Dermis microvascular lymphatic vessel endothelial cell (primary cell): Measurements from ENCODE around the gene IFNB1. TPM values are rescaled to one million over a fixed set of nuclear protein-coding genes. Genes with fewer than 3 reads are reported as not detected.

ENCODE experiments used
- DNase-seq, 2 donors: peaks; one replicate each; pipeline versions ENCODE4 v3.0.0 to v3.0.0-alpha.2; 2010; ENCODE audit warnings: low read depth in 2 of 2
- total RNA-seq: library from RNA; depleted of rRNA; stranded (reverse); fragments of >200 nt; gene quantifications from 2 replicates; pipeline ENCODE4 v1.2.1, GENCODE V29; 2014

IFNB1 gene
- total RNA-seq, 1 donor from 2014 or later = not detected

- no peak for DNase-seq
Observed at GRCh38 chr9:21070906-21071305, 6.8 kb downstream of the IFNB1 start.

GRCh38 chr9:21070171-21070571 lies 7.6 kb downstream of the IFNB1 start:
- DNase-seq = peak in 1 of 2 donors; percentile 92

- DNase-seq = no peak
Observed at GRCh38 chr9:21060919-21061561, 16.7 kb downstream of the IFNB1 start.

- peak in 1 of 2 donors; percentile 4 for DNase-seq
Observed at GRCh38 chr9:21056931-21057330, 20.8 kb downstream of the IFNB1 start.

GRCh38 chr9:21053851-21054250 lies 23.9 kb downstream of the IFNB1 start:
- DNase-seq = no peak

- no peak for DNase-seq
Observed at GRCh38 chr9:21047281-21047691, 30.5 kb downstream of the IFNB1 start.

- no peak for DNase-seq
Observed at GRCh38 chr9:21043841-21044240, 33.9 kb downstream of the IFNB1 start.

GRCh38 chr9:21042466-21042865 lies 35.3 kb downstream of the IFNB1 start:
- DNase-seq = no peak

- no peak for DNase-seq
Observed at GRCh38 chr9:21039302-21039701, 38.4 kb downstream of the IFNB1 start.

- DNase-seq = no peak
Observed at GRCh38 chr9:21037278-21037677, 40.5 kb downstream of the IFNB1 start.

- DNase-seq = no peak
Observed at GRCh38 chr9:21031808-21032183, 45.9 kb downstream of the IFNB1 start.

- peak in 1 of 2 donors; percentile 7 for DNase-seq
Observed at GRCh38 chr9:21031091-21031807, 46.5 kb downstream of the IFNB1 start, which contains the start of gene HACD4. Gene HACD4, minus strand, starts transcription at chr9:21031640. Its CDS starts 50 bp downstream, at chr9:21031590.

GRCh38 chr9:21030389-21031035 lies 47.2 kb downstream of the IFNB1 start:
- peak in 1 of 2 donors; percentile 60 for DNase-seq

- DNase-seq = no peak
Observed at GRCh38 chr9:21029661-21030060, 48.1 kb downstream of the IFNB1 start.

- DNase-seq = no peak
Observed at GRCh38 chr9:21028466-21028865, 49.3 kb downstream of the IFNB1 start.

GRCh38 chr9:21027295-21027694 lies 50.4 kb downstream of the IFNB1 start:
- DNase-seq = no peak

Other genes with a start within 250 kb of the IFNB1 start
- 0.25 and 0.26 TPM in 2 replicates for gene HACD4, start 46.3 kb downstream of the IFNB1 start, total RNA-seq
- not detected in 2 replicates for gene IFNW1, start 63.9 kb upstream of the IFNB1 start, total RNA-seq
- not detected in 2 replicates for gene IFNA21, start 88.7 kb upstream of the IFNB1 start, total RNA-seq
- not detected in 2 replicates for gene IFNA4, start 109.6 kb upstream of the IFNB1 start, total RNA-seq
- not detected in 2 replicates for gene IFNA7, start 124.3 kb upstream of the IFNB1 start, total RNA-seq
- not detected in 2 replicates for gene IFNA10, start 129.2 kb upstream of the IFNB1 start, total RNA-seq
- gene IFNA16, start 139.4 kb upstream of the IFNB1 start, total RNA-seq = not detected in 2 replicates
- not detected in 2 replicates for gene IFNA17, start 150.3 kb upstream of the IFNB1 start, total RNA-seq
- not detected in 2 replicates for gene IFNA14, start 162.1 kb upstream of the IFNB1 start, total RNA-seq
- gene IFNA5, start 227.4 kb upstream of the IFNB1 start, total RNA-seq = not detected in 2 replicates